HG02981 (cell line): ENCODE data around the gene SEMA4D.
A peak's percentile ranks its signal among the peaks of the same experiment; 100 is the strongest.

Experiments used
- ATAC-seq: cut with Tn5 transposase; IDR thresholded peaks from one replicate; pipeline ENCODE4 v1.9.1; 2021; ENCODE audit warnings: mild to moderate bottlenecking, moderate library complexity; ENCODE audit not compliant: unreplicated experiment

Gene SEMA4D

GRCh38 chr9:89497978-89498851, at the start of gene SEMA4D:
Gene SEMA4D, minus strand, starts transcription at chr9:89498113. Its CDS starts 92,657 bp downstream, at chr9:89405456.
- ATAC-seq = peak; percentile 40

- ATAC-seq = no peak
Measured at GRCh38 chr9:89547000-89547399, 49.1 kb upstream of the SEMA4D start.

DNA sequence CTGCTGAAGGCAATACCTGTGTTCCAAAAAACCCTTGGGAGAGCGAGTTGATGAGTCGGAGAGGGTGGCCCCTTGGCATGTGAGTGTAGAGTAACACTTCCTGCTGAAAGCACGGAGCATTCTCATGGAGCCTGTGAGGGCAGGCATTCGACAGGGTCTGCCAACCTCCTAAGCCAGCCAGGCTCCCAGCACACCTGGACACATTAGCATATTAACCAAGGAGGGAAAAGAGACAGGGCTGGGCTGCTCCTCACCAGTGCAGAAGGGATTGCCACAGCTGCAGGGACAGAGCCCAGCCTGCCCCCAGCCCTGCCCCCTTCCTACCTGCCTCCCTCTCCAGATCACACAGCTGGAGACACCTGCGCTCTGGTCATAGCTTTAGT, 46.4 kb upstream of the SEMA4D start:
- no peak for ATAC-seq

DNA sequence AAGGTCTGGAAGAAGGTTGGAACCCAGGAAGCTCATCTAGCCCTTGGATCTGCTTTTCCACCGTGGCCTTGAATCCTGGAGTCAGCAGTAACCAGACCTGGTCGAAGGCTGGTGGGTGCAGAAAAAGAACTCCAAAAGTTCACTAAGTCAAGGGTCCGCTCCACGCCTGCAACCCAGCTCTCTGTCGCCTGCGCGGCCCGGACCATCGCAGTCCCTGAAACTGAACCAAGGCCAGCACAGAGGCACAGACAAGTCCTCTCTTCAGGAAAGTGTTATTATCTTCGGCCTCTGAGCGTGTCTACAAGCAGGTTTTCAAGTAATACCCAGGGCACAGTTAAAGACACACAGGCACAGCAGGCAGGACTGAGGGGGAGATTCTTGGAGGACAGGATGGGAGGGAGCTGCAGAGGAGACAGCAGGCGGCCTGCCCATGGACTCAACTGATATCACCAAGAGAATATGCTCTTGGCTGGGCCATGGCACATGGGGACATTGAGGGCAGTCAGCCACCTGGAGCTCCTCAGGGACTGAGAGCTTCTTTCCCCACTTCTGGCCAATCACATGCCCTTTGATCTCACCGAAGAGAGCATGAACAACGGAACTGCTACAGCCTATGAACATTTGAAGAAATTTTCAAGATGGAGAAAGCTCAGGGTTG, 45.8 kb upstream of the SEMA4D start:
- ATAC-seq = no peak

DNA sequence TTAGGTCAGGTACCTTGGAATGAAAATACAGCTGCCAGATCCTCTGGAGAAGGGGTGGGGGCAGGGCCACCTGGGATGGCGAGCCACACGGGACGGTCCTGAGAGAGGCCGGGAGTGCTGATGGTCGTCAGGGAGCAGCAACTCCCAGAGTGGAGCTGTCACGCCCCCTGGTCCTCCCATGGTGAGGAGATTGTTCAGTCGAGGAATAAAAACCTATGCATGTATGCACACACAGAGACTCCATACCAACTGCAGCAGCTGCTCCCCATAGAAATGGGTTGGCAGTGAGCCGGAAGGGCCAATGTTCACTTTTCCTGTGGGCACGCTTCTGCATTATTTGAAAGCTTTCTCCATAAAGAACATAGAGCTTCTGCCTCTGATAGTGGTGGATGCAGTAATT, 45.2 kb upstream of the SEMA4D start:
- ATAC-seq = no peak

DNA sequence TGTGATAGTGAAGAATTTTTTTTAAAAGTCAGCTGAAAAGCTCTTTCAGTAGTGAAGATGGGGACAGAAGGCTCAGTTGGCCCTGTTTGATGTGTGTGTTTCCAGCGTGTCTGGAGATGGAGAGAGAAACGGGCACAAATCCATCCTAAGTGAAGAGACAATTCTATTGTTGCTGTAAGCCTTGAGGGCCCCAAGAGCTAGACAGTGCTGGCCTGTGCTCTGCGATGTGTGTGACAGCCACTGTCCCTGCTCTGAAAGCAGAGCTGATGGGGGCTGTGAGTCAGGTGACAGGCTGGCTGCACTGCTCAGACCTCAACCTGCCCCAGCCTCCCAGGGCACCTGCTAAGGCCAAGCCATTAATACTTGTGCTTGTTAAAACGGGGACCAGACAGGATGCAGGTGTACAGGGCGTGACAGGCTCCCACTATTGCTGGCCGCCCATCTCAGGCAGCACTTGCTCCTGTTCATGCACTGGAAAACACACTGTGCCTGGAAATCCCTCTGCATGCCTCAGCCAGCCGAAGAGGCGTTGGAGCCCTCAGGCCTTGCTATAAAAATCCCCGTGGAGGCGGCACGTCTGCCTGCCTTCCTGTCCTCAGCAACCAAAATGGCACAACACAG, 44.6 kb upstream of the SEMA4D start:
- no peak for ATAC-seq

GRCh38 chr9:89541798-89542197, 43.9 kb upstream of the SEMA4D start:
- no peak for ATAC-seq

GRCh38 chr9:89539374-89539773, 41.5 kb upstream of the SEMA4D start:
- no peak for ATAC-seq

- no peak for ATAC-seq
Measured at GRCh38 chr9:89538871-89539270, 41.0 kb upstream of the SEMA4D start.

GRCh38 chr9:89537166-89537565, 39.3 kb upstream of the SEMA4D start:
- no peak for ATAC-seq

DNA sequence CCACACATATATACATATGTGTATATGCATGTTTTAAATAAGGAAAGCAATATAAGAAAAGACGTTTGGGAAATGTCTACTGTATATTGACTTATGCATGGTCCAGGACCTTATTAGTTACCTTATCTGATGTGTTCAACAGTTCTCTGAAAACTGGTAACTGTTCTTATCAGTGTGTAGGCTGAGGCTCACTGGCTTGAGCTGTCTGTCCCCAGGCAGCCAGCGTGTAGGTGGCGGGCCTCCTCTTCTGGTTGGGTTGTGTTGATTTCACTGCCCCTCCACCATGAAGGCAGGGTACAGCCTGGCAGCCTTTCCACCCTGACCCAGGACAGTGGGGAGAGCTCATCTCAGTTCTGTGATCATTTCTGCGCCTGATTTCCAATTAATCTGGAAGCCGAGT, 38.7 kb upstream of the SEMA4D start:
- ATAC-seq = no peak

DNA sequence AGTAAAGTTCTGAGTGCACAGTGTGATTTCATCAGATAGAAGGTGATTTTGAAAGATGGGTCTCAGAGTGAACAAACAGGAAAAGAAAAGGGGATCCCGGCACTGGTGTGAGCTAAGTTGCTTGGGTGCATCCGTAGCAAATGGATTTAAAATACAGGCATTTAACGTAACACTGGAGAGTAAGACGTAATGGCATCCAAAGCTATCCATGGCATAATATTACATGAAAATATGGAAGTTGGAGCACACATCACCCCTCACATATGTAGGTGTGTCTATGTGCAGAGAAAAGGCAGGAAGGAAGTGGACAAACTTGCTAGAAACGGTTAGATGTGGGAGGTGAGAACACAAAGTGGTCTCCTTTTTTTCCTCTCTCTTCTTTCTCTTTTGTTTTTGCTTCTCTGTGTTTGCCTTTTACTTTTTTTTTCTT, 38.2 kb upstream of the SEMA4D start:
- ATAC-seq = no peak

GRCh38 chr9:89535461-89535860, 37.5 kb upstream of the SEMA4D start:
- no peak for ATAC-seq

DNA sequence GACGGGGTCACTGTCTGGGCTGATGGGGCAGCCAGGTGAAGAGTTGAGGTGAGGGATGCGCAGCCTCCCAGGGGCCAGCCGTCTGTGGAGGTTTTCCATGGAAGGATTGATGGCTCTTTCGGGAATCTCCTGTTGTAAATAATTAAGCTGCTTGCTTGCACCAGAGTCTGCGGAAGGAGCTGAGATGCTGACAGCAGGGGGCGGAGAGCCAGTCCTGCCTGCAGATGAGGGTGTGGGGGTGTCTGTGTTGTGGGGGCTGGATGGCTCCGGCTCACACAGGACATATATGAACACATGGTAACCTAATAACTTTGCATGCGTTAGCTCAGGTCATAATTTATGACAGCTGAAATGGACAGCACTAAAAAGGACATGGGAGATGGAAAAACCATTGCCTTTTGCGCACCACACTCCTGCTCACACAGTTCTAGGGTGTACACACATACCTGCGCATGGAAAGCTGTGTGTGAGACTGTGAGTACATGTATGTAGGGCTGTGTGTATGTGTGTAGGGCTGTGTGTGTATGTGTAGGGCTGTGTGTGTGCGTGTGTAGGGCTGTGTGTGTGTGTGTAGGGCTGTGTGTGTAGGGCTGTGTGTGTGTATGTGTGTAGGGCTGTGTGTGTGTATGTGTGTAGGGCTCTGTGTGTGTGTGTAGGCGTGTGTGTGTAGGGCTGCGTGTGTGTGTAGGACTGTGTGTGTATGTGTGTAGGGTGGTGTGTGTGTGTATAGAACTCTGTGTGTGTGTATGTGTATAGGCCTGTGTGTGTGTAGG, 36.8 kb upstream of the SEMA4D start:
- ATAC-seq = no peak

DNA sequence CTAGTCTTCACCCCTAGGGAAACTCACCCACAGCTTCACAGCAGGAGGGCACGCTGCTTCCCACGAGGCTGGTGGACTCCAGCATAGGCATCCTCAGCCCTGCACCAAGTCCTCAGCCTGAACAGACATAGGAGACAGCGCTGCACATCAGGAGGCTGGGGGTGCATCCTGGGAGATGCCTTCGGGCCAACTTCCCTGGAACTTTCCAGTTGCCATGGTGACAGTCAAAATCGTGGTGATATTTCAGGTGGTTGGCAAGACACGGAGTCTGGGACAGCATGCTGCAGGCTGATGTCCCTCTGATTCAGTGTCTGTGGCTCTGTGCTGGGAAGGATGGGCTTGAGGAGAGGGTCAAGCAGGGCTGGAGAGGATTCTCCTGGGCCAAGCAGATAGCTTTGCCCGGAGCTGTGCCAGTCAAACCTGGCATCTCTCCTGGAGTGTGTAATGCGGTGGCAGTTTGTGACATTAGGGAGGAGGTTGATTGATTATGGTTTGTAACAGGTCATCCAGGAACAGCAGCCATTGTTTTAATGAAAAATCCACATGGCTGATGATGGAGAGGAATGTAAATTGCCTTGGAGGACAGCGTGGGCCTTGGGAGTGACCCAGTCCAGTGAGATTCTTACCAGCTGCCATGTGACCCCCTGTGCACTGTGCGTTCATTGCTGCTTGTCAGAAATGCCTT, 35.6 kb upstream of the SEMA4D start:
- ATAC-seq = no peak

GRCh38 chr9:89532944-89533343, 35.0 kb upstream of the SEMA4D start:
- no peak for ATAC-seq

DNA sequence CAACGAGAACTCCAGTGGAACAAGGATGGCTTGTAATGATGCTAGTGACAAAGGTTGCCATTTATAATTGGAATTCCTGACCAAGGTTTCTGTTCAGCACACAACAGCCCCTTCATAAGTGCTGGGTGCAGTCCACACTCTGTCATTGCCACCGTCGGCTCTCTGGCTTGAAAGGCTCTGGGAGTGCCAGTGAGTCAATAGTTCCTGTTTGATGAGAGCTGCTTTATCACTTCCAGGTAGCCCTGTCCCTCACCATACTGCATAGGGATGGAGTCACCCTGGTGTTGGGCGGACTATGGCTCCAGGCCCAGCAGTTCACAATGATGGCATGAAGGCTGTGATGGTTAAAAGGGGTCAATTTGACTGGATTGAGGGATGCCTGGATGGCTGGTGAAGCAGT, 34.6 kb upstream of the SEMA4D start:
- no peak for ATAC-seq

DNA sequence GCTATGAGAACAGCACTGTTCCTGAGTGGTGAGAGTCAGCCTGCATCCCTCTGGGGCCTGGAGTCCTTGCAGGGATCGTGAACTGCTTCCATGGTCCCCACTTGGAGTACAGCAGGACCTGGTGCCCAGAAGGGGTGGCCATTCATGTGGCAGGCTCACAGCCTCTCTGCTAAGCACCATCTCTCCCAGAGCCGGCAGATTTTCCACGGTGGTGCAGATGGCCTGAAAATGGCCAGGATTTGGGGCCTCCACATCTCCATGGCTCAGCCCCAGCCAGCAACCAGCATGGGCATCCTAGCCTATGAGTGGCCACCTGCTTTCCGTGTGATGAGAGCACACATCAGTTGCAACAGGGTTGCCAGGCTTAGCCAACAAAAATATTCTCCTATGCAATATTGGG, 33.9 kb upstream of the SEMA4D start:
- ATAC-seq = no peak

DNA sequence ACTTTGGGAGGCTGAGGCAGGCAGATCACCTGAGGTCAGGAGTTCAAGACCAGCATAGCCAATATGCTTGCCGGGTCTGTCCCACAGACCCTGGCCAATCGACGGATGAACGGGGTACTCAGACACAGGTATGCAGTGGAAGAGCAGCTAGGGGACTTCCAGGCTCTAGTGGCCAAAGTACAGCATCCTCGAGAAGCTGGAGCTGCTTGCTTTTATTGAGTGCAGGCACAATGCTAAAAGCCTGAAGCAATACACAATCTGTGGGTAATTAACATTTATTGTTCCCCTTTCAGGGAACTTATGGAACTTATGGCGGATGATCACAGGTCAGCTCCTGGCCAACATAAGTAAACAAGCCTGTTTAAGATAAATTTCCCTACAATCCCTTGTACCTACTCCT, 32.8 kb upstream of the SEMA4D start:
- no peak for ATAC-seq

DNA sequence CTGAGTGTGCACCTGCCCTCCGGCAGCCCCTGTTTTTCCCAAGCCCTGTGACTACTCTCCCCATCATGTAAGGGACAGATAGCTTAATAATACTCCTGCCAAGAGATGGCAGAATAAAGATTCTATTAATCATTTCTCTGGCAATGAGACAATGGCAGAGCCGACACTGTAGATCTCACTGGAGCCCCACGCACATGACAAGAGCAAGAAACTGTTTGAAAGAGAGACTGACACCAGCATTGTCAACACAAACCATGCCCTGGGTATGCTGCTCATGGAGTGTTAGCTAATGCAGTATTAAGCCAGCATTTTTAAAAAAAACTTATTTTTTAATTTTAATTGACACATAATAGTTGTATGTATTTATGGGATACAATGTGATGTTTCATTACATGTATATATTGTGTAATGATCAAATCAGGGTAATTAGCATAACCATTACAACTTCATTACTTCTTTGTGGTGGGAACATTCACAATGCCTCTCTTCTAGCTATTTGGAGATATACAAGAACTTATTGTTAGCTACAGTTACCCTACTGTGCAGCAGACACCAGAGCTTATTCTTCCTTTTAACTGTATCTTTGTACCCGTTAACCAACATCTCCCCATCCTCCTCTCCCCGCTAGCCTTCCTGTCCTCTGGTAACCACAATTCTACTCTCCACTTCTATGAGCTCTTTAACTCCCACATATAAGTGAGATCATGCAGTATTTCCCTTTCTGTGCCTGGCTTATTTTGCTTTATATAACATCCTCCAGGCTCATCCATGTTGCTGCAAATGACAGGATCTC, 31.5 kb upstream of the SEMA4D start:
- ATAC-seq = no peak
